AG04449 (cell line): ENCODE measurements around the gene ITGAL.

Source experiments
- CTCF ChIA-PET: fragments of 350-600 bp; formaldehyde crosslinking; extraction: SDS; loops from one replicate; lab custom pipeline; 2021; ENCODE audit warnings: antibody characterized with exemption; lab: Yijun Ruan, JAX
- POLR2A ChIA-PET: fragments of 400-600, 350-600 bp; formaldehyde crosslinking; extraction: SDS; loops from one replicate; lab custom pipeline; 2020; ENCODE audit warnings: antibody characterized with exemption, inconsistent platforms; lab: Yijun Ruan, JAX
- DNase-seq: peaks from one replicate; pipeline ENCODE4 v3.0.0-alpha.2; 2010; ENCODE audit warnings: low read depth, low spot score
- H3K4me3 ChIP-seq: 2 replicates; pipeline ENCODE4 v1.5.1; 2011; ENCODE audit warnings: low read depth, mild to moderate bottlenecking, control low read depth, low read length
- TF ChIP-seq, protein P1 (sequence below): IDR thresholded peaks from one replicate; pipeline ENCODE4 v1.5.1; 2011; ENCODE audit warnings: mild to moderate bottlenecking, moderate library complexity, low read length, control low read depth, inconsistent platforms; ENCODE audit not compliant: insufficient read depth; ENCODE audit errors: missing control alignments

Gene ITGAL

DNA sequence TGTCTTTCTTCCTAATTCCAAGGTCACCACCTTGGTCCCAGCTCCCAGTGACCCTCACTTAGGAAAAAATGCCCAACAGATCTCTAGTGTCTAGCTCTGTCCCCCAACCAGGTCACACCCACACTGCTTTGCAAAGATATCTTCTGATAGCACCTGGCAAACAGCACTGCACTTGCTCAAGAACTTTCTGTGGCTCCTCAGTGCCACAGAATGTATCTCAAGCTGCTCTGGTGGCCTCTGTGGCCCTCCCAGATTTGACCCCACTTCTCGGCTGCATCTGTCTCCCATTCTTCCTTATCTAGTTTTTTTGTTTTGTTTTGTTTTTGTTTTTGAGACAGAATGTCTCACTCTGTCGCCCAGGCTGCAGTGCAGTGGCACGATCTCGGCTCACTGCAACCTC is 94.0 kb downstream of the ITGAL start:
- ChIA-PET POLR2A (no interaction called here), CTCF (interaction anchor here (0.9 to 1.6 kb wide), 3 partner anchors 8 to 25 kb away, joined by 3 to 4 read pairs (median 3); partner anchors contain the start of gene ZNF764)
- TF ChIP-seq, protein P1, sequence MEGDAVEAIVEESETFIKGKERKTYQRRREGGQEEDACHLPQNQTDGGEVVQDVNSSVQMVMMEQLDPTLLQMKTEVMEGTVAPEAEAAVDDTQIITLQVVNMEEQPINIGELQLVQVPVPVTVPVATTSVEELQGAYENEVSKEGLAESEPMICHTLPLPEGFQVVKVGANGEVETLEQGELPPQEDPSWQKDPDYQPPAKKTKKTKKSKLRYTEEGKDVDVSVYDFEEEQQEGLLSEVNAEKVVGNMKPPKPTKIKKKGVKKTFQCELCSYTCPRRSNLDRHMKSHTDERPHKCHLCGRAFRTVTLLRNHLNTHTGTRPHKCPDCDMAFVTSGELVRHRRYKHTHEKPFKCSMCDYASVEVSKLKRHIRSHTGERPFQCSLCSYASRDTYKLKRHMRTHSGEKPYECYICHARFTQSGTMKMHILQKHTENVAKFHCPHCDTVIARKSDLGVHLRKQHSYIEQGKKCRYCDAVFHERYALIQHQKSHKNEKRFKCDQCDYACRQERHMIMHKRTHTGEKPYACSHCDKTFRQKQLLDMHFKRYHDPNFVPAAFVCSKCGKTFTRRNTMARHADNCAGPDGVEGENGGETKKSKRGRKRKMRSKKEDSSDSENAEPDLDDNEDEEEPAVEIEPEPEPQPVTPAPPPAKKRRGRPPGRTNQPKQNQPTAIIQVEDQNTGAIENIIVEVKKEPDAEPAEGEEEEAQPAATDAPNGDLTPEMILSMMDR, result no peak
- DNase-seq, result no peak
- no peak overlapping the region for H3K4me3 ChIP-seq

DNA sequence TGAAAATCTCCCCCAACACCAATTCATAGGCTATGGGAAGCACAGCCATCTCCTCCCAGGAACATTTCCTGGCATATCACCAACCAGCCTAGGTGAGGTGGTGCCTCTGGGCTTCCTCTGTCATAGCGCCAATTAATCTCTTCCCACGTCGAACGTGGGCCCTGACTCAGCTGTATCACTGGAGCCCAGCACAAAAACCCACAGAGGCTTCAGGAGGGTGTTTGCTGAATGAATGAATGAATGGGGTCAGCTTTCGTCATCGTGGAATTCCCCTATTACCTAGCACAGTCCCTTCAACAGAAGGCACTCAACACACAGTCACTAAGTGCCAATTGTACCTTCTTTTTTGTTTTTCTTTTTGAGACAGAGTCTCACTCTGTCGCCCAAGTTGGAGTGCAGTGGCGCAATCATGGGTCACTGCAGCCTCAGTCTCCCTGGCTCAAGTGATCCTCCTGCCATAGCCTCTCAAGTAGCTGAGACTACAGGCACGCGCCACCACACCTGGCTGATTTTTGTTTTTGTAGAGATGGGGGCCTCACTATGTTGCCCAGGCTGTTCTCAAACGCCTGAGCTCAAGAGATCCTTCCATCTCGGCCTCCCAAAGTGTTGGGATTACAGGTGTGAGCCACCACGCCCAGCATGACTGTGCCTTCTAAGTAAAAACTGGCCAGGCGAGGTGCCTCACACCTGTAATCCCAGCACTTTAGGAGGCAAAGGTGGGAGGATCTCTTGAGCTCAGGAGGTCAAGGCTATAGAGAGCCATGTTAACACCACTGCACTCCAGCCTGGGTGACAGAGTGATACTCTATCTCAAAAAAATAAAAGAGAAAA is 94.8 kb downstream of the ITGAL start:
- no peak for DNase-seq
- ChIA-PET POLR2A (no interaction called here), CTCF (interaction anchor here (0.9 to 1.6 kb wide), 4 partner anchors 9 to 137 kb away, joined by 3 to 5 read pairs (median 4); partner anchors contain the start of genes DCTPP1 and ZNF764)
- H3K4me3 ChIP-seq, result no peak overlapping the region
- TF ChIP-seq, protein P1, result no peak

DNA sequence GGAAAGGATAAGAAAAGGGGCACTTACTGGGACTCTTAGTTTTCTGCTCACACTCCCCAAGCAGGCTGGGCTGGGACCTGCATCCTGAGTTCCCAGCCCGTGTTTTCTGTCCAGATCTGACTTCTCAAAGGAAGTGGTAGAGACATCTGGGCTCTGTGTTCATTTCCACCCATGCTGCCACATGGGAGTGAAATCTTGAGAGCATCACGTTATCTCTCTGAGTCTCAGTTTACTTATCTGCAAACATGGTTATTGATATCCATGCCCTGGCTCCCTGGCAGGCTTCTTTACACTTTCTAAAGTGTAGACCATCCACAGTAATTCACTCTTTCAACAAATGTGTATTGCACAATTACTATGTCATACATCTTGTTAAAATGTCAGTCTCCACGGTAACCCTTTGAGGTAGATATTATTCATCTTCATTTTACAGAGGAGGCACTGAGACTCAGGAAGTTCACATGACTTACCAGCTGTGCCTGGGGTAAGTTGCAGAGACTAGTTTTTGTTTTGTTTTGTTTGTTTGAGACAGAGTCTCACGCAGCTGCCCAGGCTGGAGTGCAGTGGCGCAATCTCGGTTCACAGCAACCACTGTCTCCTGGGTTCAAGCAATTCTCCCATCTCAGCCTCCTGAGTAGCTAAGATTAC is 95.6 kb downstream of the ITGAL start:
- H3K4me3 ChIP-seq, result no peak overlapping the region
- peak; percentile 19 for DNase-seq
- TF ChIP-seq, protein P1, result no peak
- POLR2A ChIA-PET, result interaction anchor here (0.6 kb wide), 1 partner anchor 42 kb away, joined by 3 read pairs; no protein-coding TSS in a partner anchor
- CTCF ChIA-PET, result interaction anchor here (0.8 to 1.1 kb wide), 2 partner anchors 10 to 138 kb away, joined by 4 to 5 read pairs; partner anchors contain the start of genes DCTPP1 and ZNF764

DNA sequence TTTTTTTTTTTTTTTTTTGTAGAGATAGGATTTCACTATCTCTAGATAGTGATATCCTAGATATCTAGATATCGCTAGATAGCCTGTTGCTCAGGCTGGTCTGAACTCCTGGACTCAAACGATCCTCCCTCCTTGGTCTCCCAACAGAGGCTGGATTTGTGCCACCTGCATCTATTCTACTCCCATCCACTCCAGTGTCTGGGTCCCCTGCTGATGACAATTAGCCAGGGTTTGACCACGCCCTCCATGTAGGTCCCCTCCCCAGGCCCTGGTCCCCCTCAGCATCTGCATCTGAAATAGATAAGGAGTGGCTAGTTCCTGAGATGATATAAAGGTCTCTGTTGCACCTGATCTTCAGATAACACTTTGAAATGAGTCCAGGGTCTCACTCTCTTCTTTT is 96.7 kb downstream of the ITGAL start:
- no peak overlapping the region for H3K4me3 ChIP-seq
- ChIA-PET POLR2A (no interaction called here), CTCF (interaction anchor here (0.8 kb wide), 1 partner anchor 11 kb away, joined by 4 read pairs; the partner anchor contains the start of gene ZNF764)
- TF ChIP-seq, protein P1, result no peak
- DNase-seq, result no peak

DNA sequence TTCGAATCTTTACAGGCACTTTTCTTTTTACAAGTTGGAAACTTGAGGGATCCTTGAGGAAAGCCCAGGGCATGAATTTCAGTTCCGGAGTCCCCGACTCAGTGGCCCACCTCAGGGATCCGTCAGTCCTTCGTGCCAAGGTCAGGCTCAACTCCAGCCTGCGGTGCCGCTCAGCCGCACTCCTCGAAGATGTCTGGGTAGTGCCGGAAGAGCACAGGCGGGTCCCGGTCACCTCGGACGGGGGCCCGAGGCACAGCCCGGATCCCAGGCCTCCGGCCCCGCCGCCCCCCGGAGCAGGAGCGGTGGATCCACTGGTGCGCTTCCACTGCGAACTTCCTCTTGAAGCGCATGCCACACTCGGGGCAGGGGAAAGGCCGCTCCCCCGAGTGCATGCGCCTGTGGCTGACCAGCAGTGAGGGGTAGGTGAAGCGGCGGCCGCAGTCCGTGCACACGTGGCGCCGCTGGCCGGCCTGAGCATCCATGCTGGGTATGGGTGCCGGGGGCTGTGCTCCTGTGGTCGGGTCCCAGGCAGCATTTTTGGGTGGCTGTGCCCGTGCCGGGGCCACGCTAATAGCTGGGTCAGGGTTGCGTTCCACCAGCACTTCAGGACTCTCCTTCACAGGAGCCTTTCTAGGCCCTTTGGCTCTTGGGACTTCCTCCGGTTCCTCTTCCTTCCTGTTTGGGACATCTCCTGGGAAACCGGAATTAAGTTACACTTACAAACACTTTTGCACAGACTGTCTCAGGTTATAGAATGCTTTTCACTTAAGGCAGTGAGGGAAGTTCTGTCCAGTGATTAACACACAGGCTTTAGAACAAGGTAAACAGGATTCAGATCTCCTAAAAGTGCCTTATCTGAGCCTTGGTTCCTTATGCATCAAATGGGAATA is 97.4 kb downstream of the ITGAL start:
- POLR2A ChIA-PET, result interaction anchor here (2.4 kb wide), 1 partner anchor 12 kb away, joined by 23 read pairs; the partner anchor contains the start of gene ZNF764
- H3K4me3 ChIP-seq, result no peak overlapping the region
- CTCF ChIA-PET, result interaction anchor here (0.9 to 2.4 kb wide), 2 partner anchors 12 to 81 kb away, joined by 3 to 7 read pairs; partner anchors contain the start of genes PRR14 and ZNF764
- no peak for DNase-seq
- TF ChIP-seq, protein P1, result no peak
